HepG2 (cell line): Measurements from ENCODE around the gene ALB. TPM values are rescaled to one million over a fixed set of nuclear protein-coding genes. Genes with fewer than 3 reads are reported as not detected.

Experiments
- ATAC-seq: fragments of 200-7000 bp; cut with Tn5 transposase; 3 replicates; pipeline ENCODE4 v1.9.1; 2020; ENCODE audit warnings: mild to moderate bottlenecking, moderate library complexity
- BruUV-seq: library from RNA; stranded (reverse); fragments of 400-500 nt; replicated peaks from 2 replicates; lab custom pipeline; 2021; lab: Mats Ljungman, UMichigan
- CTCF ChIA-PET: fragments of 300-600 bp; formaldehyde crosslinking; extraction: SDS; loops from one replicate; lab custom pipeline; 2021; ENCODE audit warnings: low total read pairs, inconsistent platforms, low intra/inter-chr PET ratio; lab: Yijun Ruan, JAX
- POLR2A ChIA-PET: fragments of 350-600 bp; sonication (Branson Sonifier 250); formaldehyde crosslinking; loops from one replicate; lab custom pipeline; 2020; ENCODE audit warnings: antibody characterized with exemption, inconsistent platforms; lab: Yijun Ruan, JAX
- DNase-seq: peaks from one replicate; pipeline ENCODE4 v3.0.0-alpha.2; 2015; ENCODE audit warnings: low spot score
- FAIRE-seq: peaks from 3 replicates; lab custom pipeline; 2011; peaks lifted over from hg19 to GRCh38; lab: Jason Lieb, UNC
- H2AFZ ChIP-seq: one replicate; pipeline ENCODE4 v1.6.1; 2011; ENCODE audit warnings: low read length, inconsistent platforms
- H3K27ac ChIP-seq: fragments of 300-600 bp; 3 replicates; pipeline ENCODE4 v1.8.0; 2011; ENCODE audit warnings: mixed run types, mild to moderate bottlenecking, mixed read lengths, low read length, inconsistent platforms; ENCODE audit not compliant: insufficient read depth; ENCODE audit errors: extremely low read length
- H3K27me3 ChIP-seq, 2 experiments: fragments of 200-600 bp in 1 of 2; 2 replicates in 1 of 2; 3 replicates in 1 of 2; pipeline versions ENCODE4 v1.6.0 to v1.8.0; 2011; ENCODE audit warnings: low read length in 2 of 2, mild to moderate bottlenecking in 2 of 2, moderate library complexity in 2 of 2, inconsistent platforms in 1 of 2; ENCODE audit not compliant: insufficient read depth in 2 of 2, control insufficient read depth in 1 of 2
- H3K36me3 ChIP-seq, 2 experiments: fragments of 200-600 bp in 1 of 2; replicated peaks in 1 of 2; 2 replicates in 1 of 2; 3 replicates in 1 of 2; pipeline versions ENCODE4 v1.5.1 to v1.8.0; 2011; ENCODE audit warnings: low read length in 2 of 2, inconsistent platforms in 1 of 2; ENCODE audit not compliant: insufficient read depth in 2 of 2, control insufficient read depth in 1 of 2
- H3K4me1 ChIP-seq: 2 replicates; pipeline ENCODE4 v1.5.1; 2012; ENCODE audit warnings: low read length, inconsistent platforms; ENCODE audit not compliant: insufficient read depth
- H3K4me2 ChIP-seq: 2 replicates; pipeline ENCODE4 v1.6.0; 2011; ENCODE audit warnings: low read depth, low read length, inconsistent platforms
- H3K4me3 ChIP-seq, 3 experiments: fragments of 200-600 bp in 1 of 3; sonication (generic), shearing (Covaris generic) in 1 of 3; replicated peaks in 1 of 3; 2 replicates each; pipeline ENCODE4 v1.5.1; 2011 to 2016; ENCODE audit warnings: low read length in 3 of 3, inconsistent platforms in 2 of 3, low read depth in 2 of 3, mild to moderate bottlenecking in 2 of 3, control low read depth in 1 of 3, mixed read lengths in 1 of 3; ENCODE audit not compliant: insufficient read depth in 1 of 3
- H3K79me2 ChIP-seq: one replicate; pipeline ENCODE4 v1.6.1; 2011; ENCODE audit warnings: low read length, inconsistent platforms; ENCODE audit not compliant: insufficient read depth
- H3K9ac ChIP-seq: 2 replicates; pipeline ENCODE4 v1.6.0; 2011; ENCODE audit warnings: mild to moderate bottlenecking, low read depth, low read length, inconsistent platforms; ENCODE audit not compliant: insufficient read depth
- H3K9me3 ChIP-seq: 2 replicates; pipeline ENCODE4 v1.5.1; 2012; ENCODE audit warnings: mild to moderate bottlenecking, low read length
- H4K20me1 ChIP-seq: 2 replicates; pipeline ENCODE4 v1.6.0; 2011; ENCODE audit warnings: inconsistent platforms, mild to moderate bottlenecking, low read length, moderate library complexity; ENCODE audit not compliant: insufficient read depth
- BRD4 ChIP-seq: sonication (generic); formaldehyde crosslinking; IDR thresholded peaks from 2 replicates; pipeline ENCODE4 v1.4.0; 2020; ENCODE audit warnings: missing genetic modification reagents
- CERS6 ChIP-seq: sonication (generic); formaldehyde crosslinking; IDR thresholded peaks from 2 replicates; pipeline ENCODE4 v1.5.0; 2020; ENCODE audit warnings: missing genetic modification reagents
- FUBP1 ChIP-seq: sonication (generic); formaldehyde crosslinking; IDR thresholded peaks from 2 replicates; pipeline ENCODE4 v1.5.1; 2020; ENCODE audit warnings: missing genetic modification reagents, mild to moderate bottlenecking, borderline replicate concordance
- NR2F2 ChIP-seq: IDR thresholded peaks from 2 replicates; pipeline ENCODE4 v1.6.1; 2012; ENCODE audit warnings: low read depth, inconsistent platforms, borderline replicate concordance
- PAF1 ChIP-seq: IDR thresholded peaks from 2 replicates; pipeline ENCODE4 v1.6.1; 2016; ENCODE audit warnings: missing genetic modification reagents, missing compliant biosample characterization
- POLR2G ChIP-seq: fragments of 200-400 bp; formaldehyde crosslinking; IDR thresholded peaks from 2 replicates; pipeline ENCODE4 v1.6.1; 2018; ENCODE audit warnings: mild to moderate bottlenecking, low read depth, low read length, moderate library complexity
- PRPF4 ChIP-seq: fragments of 200-400 bp; formaldehyde crosslinking; IDR thresholded peaks from 2 replicates; pipeline ENCODE4 v1.6.1; 2016; ENCODE audit warnings: low read length, low read depth; ENCODE audit not compliant: poor library complexity, severe bottlenecking
- SP5 ChIP-seq: IDR thresholded peaks from 2 replicates; pipeline ENCODE4 v1.6.1; 2016; ENCODE audit warnings: low read depth, borderline replicate concordance
- TBL1XR1 ChIP-seq: fragments of 150-350 bp; IDR thresholded peaks from 2 replicates; pipeline ENCODE4 v1.6.1; 2014; ENCODE audit warnings: borderline replicate concordance, low read length; ENCODE audit not compliant: partially characterized antibody
- ZNF850 ChIP-seq: sonication (generic); formaldehyde crosslinking; conservative IDR thresholded peaks from 2 replicates; pipeline ENCODE4 v1.9.0; 2021; ENCODE audit warnings: mild to moderate bottlenecking, missing genetic modification reagents
- WGBS: methylation state at CpG from one replicate; pipeline ENCODE4 v1.1.6; 2017; ENCODE audit warnings: low lambda C conversion rate; 5-methylcytosine and 5-hydroxymethylcytosine counted together
- in situ Hi-C: cut with HindIII; loops from 2 replicates; pipeline ENCODE4 v1.10.0; 2017; ENCODE audit warnings: low pct_unique_long_range_greater_than_20kb; ENCODE audit not compliant: extremely low pct_ligation_motif_present
- intact Hi-C: fragments of 100-400 bp; cut with micrococcal nuclease; formaldehyde crosslinking; loops from one replicate; pipeline ENCODE4 v1.10.0; 2022; ENCODE audit not compliant: unreplicated experiment
- polyA plus RNA-seq, 8 experiments: library from polyadenylated mRNA; depleted of rRNA in 3 of 8; stranded (reverse) in 7 of 8; unstranded in 1 of 8; fragments of >200 nt; fragmentation: Illumina TruSeq in 4 of 8; extraction: Trizol in 4 of 8; gene quantifications; 2 replicates each; pipeline versions ENCODE4 v1.2.1 to v1.2.3, GENCODE V29; 2011 to 2016; ENCODE audit warnings: low read depth in 4 of 8, missing spikeins in 1 of 8, mixed read lengths in 1 of 8; ENCODE audit not compliant: insufficient read depth in 1 of 8
- total RNA-seq, 5 experiments: library from RNA; depleted of rRNA; stranded (reverse); fragments of >200 nt; fragmentation: Illumina TruSeq; extraction: Trizol; gene quantifications; 2 replicates each; pipeline ENCODE4 v1.2.3, GENCODE V29; 2016; ENCODE audit warnings: low read depth in 1 of 5
- TF ChIP-seq, protein P1 (sequence below): sonication (generic); formaldehyde crosslinking; IDR thresholded peaks from 2 replicates; pipeline ENCODE4 v1.4.0; 2020; ENCODE audit warnings: missing genetic modification reagents, borderline replicate concordance

Gene ALB
- total and polyA plus RNA-seq, 2 of the 13 experiments (the other 11 are each of a cell fraction or from before 2014, with no cell fraction given), result 22,259 to 22,625 TPM

GRCh38 chr4:73422458-73422752 is 18.3 kb downstream of the ALB start:
- FAIRE-seq, result no peak
- POLR2A ChIA-PET, result interaction anchor here (1.2 to 7.8 kb wide), 4 partner anchors 9 to 81 kb away, joined by 4 to 85 read pairs (median 6); no protein-coding TSS in a partner anchor

More at GRCh38 chr4:73422458-73422752, 18.3 kb downstream of the ALB start:
- WGBS, result 73% methylated on average over 4 of the region's 4 CpGs
- Histone ChIP-seq H3K79me2 (peaks cover 3% of the 10 kb centered on the region), H3K9ac (no peak overlapping the region), H3K36me3 (peaks cover 7 to 28% of the 10 kb centered on the region in 2 experiments; a peak in 4 of 5 replicates), H3K27ac (no peak overlapping the region), H3K9me3 (no peaks in the 10 kb centered on the region), H4K20me1 (no peaks in the 10 kb centered on the region; the same call in 1 of the 2 replicates), H3K27me3 (no peaks in the 10 kb centered on the region), H3K4me1 (peaks cover 29% of the 10 kb centered on the region), H3K4me2 (no peak overlapping the region), H3K4me3 (no peak overlapping the region), H2AFZ (no peak overlapping the region)
- no peak for DNase-seq
- intact Hi-C loops, result no loop called here
- BruUV-seq, result no TSS peak
- no peak for ATAC-seq
- TF ChIP-seq SP5 (CRISPR knock-in tag) (0 out of 2 replicates have a peak, but pooled peaks have one; percentile 0), CERS6 (CRISPR knock-in tag) (no peak), TBL1XR1 (no peak), BRD4 (CRISPR knock-in tag) (no peak), PRPF4 (no peak), NR2F2 (no peak), ZNF850 (CRISPR knock-in tag) (no peak), POLR2G (peak; percentile 59; the same call in 1 of the 2 replicates), FUBP1 (CRISPR knock-in tag) (no peak), PAF1 (CRISPR knock-in tag) (peak; percentile 54)
- TF ChIP-seq, protein P1, sequence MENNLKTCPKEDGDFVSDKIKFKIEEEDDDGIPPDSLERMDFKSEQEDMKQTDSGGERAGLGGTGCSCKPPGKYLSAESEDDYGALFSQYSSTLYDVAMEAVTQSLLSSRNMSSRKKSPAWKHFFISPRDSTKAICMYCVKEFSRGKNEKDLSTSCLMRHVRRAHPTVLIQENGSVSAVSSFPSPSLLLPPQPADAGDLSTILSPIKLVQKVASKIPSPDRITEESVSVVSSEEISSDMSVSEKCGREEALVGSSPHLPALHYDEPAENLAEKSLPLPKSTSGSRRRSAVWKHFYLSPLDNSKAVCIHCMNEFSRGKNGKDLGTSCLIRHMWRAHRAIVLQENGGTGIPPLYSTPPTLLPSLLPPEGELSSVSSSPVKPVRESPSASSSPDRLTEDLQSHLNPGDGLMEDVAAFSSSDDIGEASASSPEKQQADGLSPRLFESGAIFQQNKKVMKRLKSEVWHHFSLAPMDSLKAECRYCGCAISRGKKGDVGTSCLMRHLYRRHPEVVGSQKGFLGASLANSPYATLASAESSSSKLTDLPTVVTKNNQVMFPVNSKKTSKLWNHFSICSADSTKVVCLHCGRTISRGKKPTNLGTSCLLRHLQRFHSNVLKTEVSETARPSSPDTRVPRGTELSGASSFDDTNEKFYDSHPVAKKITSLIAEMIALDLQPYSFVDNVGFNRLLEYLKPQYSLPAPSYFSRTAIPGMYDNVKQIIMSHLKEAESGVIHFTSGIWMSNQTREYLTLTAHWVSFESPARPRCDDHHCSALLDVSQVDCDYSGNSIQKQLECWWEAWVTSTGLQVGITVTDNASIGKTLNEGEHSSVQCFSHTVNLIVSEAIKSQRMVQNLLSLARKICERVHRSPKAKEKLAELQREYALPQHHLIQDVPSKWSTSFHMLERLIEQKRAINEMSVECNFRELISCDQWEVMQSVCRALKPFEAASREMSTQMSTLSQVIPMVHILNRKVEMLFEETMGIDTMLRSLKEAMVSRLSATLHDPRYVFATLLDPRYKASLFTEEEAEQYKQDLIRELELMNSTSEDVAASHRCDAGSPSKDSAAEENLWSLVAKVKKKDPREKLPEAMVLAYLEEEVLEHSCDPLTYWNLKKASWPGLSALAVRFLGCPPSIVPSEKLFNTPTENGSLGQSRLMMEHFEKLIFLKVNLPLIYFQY (CRISPR knock-in tag), result 0 out of 2 replicates have a peak, but pooled peaks have one; percentile 16
- in situ Hi-C loops, result no loop called here
- CTCF ChIA-PET, result interaction anchor here (1.1 kb wide), 1 partner anchor 24 kb away, joined by 3 read pairs; no protein-coding TSS in a partner anchor
